HCT116 (cell line): Measurements from ENCODE around the gene LRP1B. TPM values are rescaled to one million over a fixed set of nuclear protein-coding genes. Genes with fewer than 3 reads are reported as not detected.

ENCODE experiments used
- ATAC-seq: fragments of 200-7000 bp; cut with Tn5 transposase; 2 replicates; pipeline ENCODE4 v1.9.1; 2020; ENCODE audit warnings: mild to moderate bottlenecking, moderate library complexity
- BruUV-seq: library from RNA; stranded (reverse); fragments of 400-500 nt; replicated peaks from 2 replicates; lab custom pipeline; 2021; lab: Mats Ljungman, UMichigan
- CTCF ChIA-PET: fragments of 300-600 bp; sonication (Branson Sonifier 250); formaldehyde crosslinking; loops from one replicate; lab custom pipeline; 2021; ENCODE audit warnings: antibody characterized with exemption; lab: Charles Lee
- POLR2A ChIA-PET: fragments of 300-600, 350-600 bp; sonication (Branson Sonifier 250); formaldehyde crosslinking; loops from one replicate; lab custom pipeline; 2021; ENCODE audit warnings: antibody characterized with exemption; lab: Charles Lee
- RAD21 ChIA-PET, 2 experiments: fragments of 300-600 bp; sonication (Branson Sonifier 250); formaldehyde crosslinking; loops; one replicate each; lab custom pipeline; 2023; ENCODE audit warnings: low total read pairs in 2 of 2; ENCODE audit not compliant: uncharacterized antibody in 2 of 2, unreplicated experiment in 2 of 2, low non-redundant PET in 1 of 2; lab: Charles Lee
- DNase-seq: peaks from one replicate; pipeline ENCODE4 v3.0.0-alpha.2; 2010; ENCODE audit warnings: low read depth, low spot score
- H2AFZ ChIP-seq: fragments of 200-600 bp; shearing (Covaris generic), sonication (generic); 2 replicates; pipeline ENCODE4 v1.6.1; 2017; ENCODE audit warnings: low read depth, mixed run types, mixed read lengths, antibody characterized with exemption, low read length; ENCODE audit not compliant: poor library complexity, severe bottlenecking
- H3K27ac ChIP-seq: 2 replicates; pipeline ENCODE4 v1.5.1; 2012; ENCODE audit warnings: low read depth, low read length
- H3K27me3 ChIP-seq: fragments of 200-600 bp; sonication (generic); 2 replicates; pipeline ENCODE4 v1.6.1; 2016; ENCODE audit warnings: mixed run types, low read length, mixed read lengths; ENCODE audit not compliant: insufficient read depth
- H3K36me3 ChIP-seq, 2 experiments: fragments of 200-500 bp in 1 of 2; fragments of 200-600 bp in 1 of 2; sonication (Bioruptor generic) in 1 of 2; sonication (generic) in 1 of 2; 2 replicates each; pipeline versions ENCODE4 v1.5.1 to v1.6.1; 2014 to 2016; ENCODE audit warnings: low read length in 2 of 2, inconsistent platforms in 1 of 2, mixed read lengths in 1 of 2, mixed run types in 1 of 2; ENCODE audit not compliant: insufficient read depth in 2 of 2, control insufficient read depth in 1 of 2
- H3K4me1 ChIP-seq, 2 experiments: fragments of 200-600 bp in 1 of 2; sonication (generic) in 1 of 2; 2 replicates each; pipeline versions ENCODE4 v1.5.1 to v1.6.1; 2012 to 2017; ENCODE audit warnings: low read length in 2 of 2, inconsistent platforms in 1 of 2, mild to moderate bottlenecking in 1 of 2, mixed read lengths in 1 of 2, mixed run types in 1 of 2, moderate library complexity in 1 of 2; ENCODE audit not compliant: insufficient read depth in 2 of 2, control insufficient read depth in 1 of 2
- H3K4me2 ChIP-seq: fragments of 200-600 bp; sonication (generic); 2 replicates; pipeline ENCODE4 v1.6.1; 2017; ENCODE audit warnings: mixed run types, low read length, mixed read lengths
- H3K4me3 ChIP-seq, 2 experiments: fragments of 200-600 bp in 1 of 2; sonication (generic) in 1 of 2; replicated peaks in 1 of 2; 2 replicates each; pipeline ENCODE4 v1.5.1; 2011 to 2016; ENCODE audit warnings: low read length in 2 of 2, control low read depth in 1 of 2, low read depth in 1 of 2, mild to moderate bottlenecking in 1 of 2, mixed read lengths in 1 of 2, mixed run types in 1 of 2
- H3K79me2 ChIP-seq: fragments of 200-600 bp; sonication (generic); 2 replicates; pipeline ENCODE4 v1.6.1; 2017; ENCODE audit warnings: mild to moderate bottlenecking, mixed run types, low read length, moderate library complexity, mixed read lengths; ENCODE audit not compliant: insufficient read depth
- H3K9ac ChIP-seq: fragments of 200-600 bp; sonication (generic); 2 replicates; pipeline ENCODE4 v1.6.1; 2016; ENCODE audit warnings: low read length, mixed read lengths
- H3K9me2 ChIP-seq: fragments of 200-600 bp; sonication (generic), shearing (Covaris generic); 2 replicates; pipeline ENCODE4 v1.6.1; 2017; ENCODE audit warnings: mixed run types, mild to moderate bottlenecking, moderate library complexity; ENCODE audit not compliant: insufficient read depth
- H3K9me3 ChIP-seq, 2 experiments: fragments of 200-500 bp in 1 of 2; fragments of 200-600 bp in 1 of 2; sonication (Bioruptor generic) in 1 of 2; sonication (generic) in 1 of 2; 2 replicates each; pipeline ENCODE4 v1.6.1; 2014 to 2017; ENCODE audit warnings: low read length in 2 of 2, mixed read lengths in 2 of 2, inconsistent platforms in 1 of 2, low read depth in 1 of 2, mild to moderate bottlenecking in 1 of 2, mixed run types in 1 of 2, moderate library complexity in 1 of 2; ENCODE audit not compliant: control insufficient read depth in 1 of 2, insufficient read depth in 1 of 2
- H4K20me1 ChIP-seq: fragments of 200-600 bp; sonication (generic), shearing (Covaris generic); 2 replicates; pipeline ENCODE4 v1.6.1; 2017; ENCODE audit warnings: mixed run types, mild to moderate bottlenecking, moderate library complexity; ENCODE audit not compliant: insufficient read depth
- CBX3 ChIP-seq: IDR thresholded peaks from 2 replicates; pipeline ENCODE4 v1.6.1; 2012; ENCODE audit warnings: low read depth
- CEBPB ChIP-seq: IDR thresholded peaks from 2 replicates; pipeline ENCODE4 v1.6.1; 2012; ENCODE audit warnings: low read depth
- EGR1 ChIP-seq: IDR thresholded peaks from 2 replicates; pipeline ENCODE4 v1.6.1; 2012; ENCODE audit warnings: low read depth
- ELF1 ChIP-seq: IDR thresholded peaks from 2 replicates; pipeline ENCODE4 v1.6.1; 2012; ENCODE audit warnings: low read depth, borderline replicate concordance
- EZH2 ChIP-seq: fragments of 200-600 bp; sonication (generic); IDR thresholded peaks from 2 replicates; pipeline ENCODE4 v1.6.1; 2017; ENCODE audit warnings: antibody characterized with exemption, mixed run types
- EZH2phosphoT487 ChIP-seq: fragments of 200-600 bp; IDR thresholded peaks from 2 replicates; pipeline ENCODE4 v1.6.1; 2018; ENCODE audit warnings: antibody characterized with exemption, borderline replicate concordance
- FOSL1 ChIP-seq: IDR thresholded peaks from 2 replicates; pipeline ENCODE4 v1.6.1; 2012; ENCODE audit warnings: low read depth
- JUND ChIP-seq: IDR thresholded peaks from 2 replicates; pipeline ENCODE4 v1.6.1; 2012
- POLR2A ChIP-seq: IDR thresholded peaks from 2 replicates; pipeline ENCODE4 v1.7.0; 2011; ENCODE audit warnings: borderline replicate concordance; ENCODE audit not compliant: insufficient read depth, insufficient read length; ENCODE audit errors: extremely low read depth
- POLR2AphosphoS5 ChIP-seq: IDR thresholded peaks from 2 replicates; pipeline ENCODE4 v1.6.1; 2011; ENCODE audit warnings: mild to moderate bottlenecking, low read depth, low read length, moderate library complexity
- RAD21 ChIP-seq: IDR thresholded peaks from 2 replicates; pipeline ENCODE4 v1.6.1; 2012; ENCODE audit warnings: low read depth, mild to moderate bottlenecking
- SP1 ChIP-seq: IDR thresholded peaks from 2 replicates; pipeline ENCODE4 v1.6.1; 2012; ENCODE audit warnings: low read depth
- SRF ChIP-seq: IDR thresholded peaks from 2 replicates; pipeline ENCODE4 v1.6.1; 2012; ENCODE audit warnings: low read depth
- TCF7L2 ChIP-seq: IDR thresholded peaks from 2 replicates; pipeline ENCODE4 v1.7.0; 2011; ENCODE audit warnings: borderline replicate concordance, inconsistent platforms; ENCODE audit not compliant: insufficient read depth, insufficient read length; ENCODE audit errors: extremely low read depth
- YY1 ChIP-seq: IDR thresholded peaks from 2 replicates; pipeline ENCODE4 v1.6.1; 2011; ENCODE audit warnings: low read length, low read depth, moderate library complexity, mild to moderate bottlenecking; ENCODE audit not compliant: insufficient replicate concordance; ENCODE audit errors: extremely low read depth
- ZBTB33 ChIP-seq: IDR thresholded peaks from 2 replicates; pipeline ENCODE4 v1.6.1; 2011; ENCODE audit warnings: mild to moderate bottlenecking, low read length, moderate library complexity; ENCODE audit not compliant: insufficient replicate concordance; ENCODE audit errors: extremely low read depth
- ZFX ChIP-seq: fragments of 450-650 bp; IDR thresholded peaks from 2 replicates; pipeline ENCODE4 v1.6.1; 2017
- ZNF274 ChIP-seq: fragments of 200-500 bp; sonication (Bioruptor generic); IDR thresholded peaks from 2 replicates; pipeline ENCODE4 v1.6.1; 2014; ENCODE audit warnings: mild to moderate bottlenecking, low read depth, low read length, inconsistent platforms
- intact Hi-C: fragments of 100-400 bp; cut with micrococcal nuclease; formaldehyde crosslinking; loops from 2 replicates; pipeline ENCODE4 v1.10.0; 2022
- total RNA-seq: library from RNA; stranded (reverse); gene quantifications from one replicate; pipeline ENCODE4 v1.2.1, GENCODE V29; 2021; ENCODE audit not compliant: unreplicated experiment
- TF ChIP-seq, protein P1 (sequence below): IDR thresholded peaks from 2 replicates; pipeline ENCODE4 v1.6.1; 2012; ENCODE audit warnings: low read depth
- TF ChIP-seq, protein P2 (sequence below), 3 experiments: fragments of 200-600 bp in 1 of 3; sonication (generic) in 1 of 3; IDR thresholded peaks in 2 of 3; conservative IDR thresholded peaks in 1 of 3; 2 replicates each; pipeline ENCODE4 v1.5.1; 2012 to 2017; ENCODE audit warnings: low read depth in 2 of 3, low read length in 2 of 3, antibody characterized with exemption in 1 of 3, borderline replicate concordance in 1 of 3, control low read depth in 1 of 3, mild to moderate bottlenecking in 1 of 3, mixed read lengths in 1 of 3, mixed run types in 1 of 3, moderate library complexity in 1 of 3; ENCODE audit not compliant: insufficient read depth in 1 of 3

The LRP1B gene
- total RNA-seq, 1 experiment from 2014 or later, result 0.34 TPM

GRCh38 chr2:141271346-141271745 is 859.5 kb downstream of the LRP1B start:
- no peak overlapping the region for H2AFZ ChIP-seq
- no peaks in the 10 kb centered on the region for H3K9me3 ChIP-seq
- no peak overlapping the region for H3K9ac ChIP-seq
- no peak overlapping the region for H3K27ac ChIP-seq
- POLR2A ChIA-PET, result no interaction called here
- H3K27me3 ChIP-seq, result no peaks in the 10 kb centered on the region
- no TSS peak for BruUV-seq
- DNase-seq, result no peak
- H3K36me3 ChIP-seq, result no peaks in the 10 kb centered on the region
- TF ChIP-seq, protein P1, sequence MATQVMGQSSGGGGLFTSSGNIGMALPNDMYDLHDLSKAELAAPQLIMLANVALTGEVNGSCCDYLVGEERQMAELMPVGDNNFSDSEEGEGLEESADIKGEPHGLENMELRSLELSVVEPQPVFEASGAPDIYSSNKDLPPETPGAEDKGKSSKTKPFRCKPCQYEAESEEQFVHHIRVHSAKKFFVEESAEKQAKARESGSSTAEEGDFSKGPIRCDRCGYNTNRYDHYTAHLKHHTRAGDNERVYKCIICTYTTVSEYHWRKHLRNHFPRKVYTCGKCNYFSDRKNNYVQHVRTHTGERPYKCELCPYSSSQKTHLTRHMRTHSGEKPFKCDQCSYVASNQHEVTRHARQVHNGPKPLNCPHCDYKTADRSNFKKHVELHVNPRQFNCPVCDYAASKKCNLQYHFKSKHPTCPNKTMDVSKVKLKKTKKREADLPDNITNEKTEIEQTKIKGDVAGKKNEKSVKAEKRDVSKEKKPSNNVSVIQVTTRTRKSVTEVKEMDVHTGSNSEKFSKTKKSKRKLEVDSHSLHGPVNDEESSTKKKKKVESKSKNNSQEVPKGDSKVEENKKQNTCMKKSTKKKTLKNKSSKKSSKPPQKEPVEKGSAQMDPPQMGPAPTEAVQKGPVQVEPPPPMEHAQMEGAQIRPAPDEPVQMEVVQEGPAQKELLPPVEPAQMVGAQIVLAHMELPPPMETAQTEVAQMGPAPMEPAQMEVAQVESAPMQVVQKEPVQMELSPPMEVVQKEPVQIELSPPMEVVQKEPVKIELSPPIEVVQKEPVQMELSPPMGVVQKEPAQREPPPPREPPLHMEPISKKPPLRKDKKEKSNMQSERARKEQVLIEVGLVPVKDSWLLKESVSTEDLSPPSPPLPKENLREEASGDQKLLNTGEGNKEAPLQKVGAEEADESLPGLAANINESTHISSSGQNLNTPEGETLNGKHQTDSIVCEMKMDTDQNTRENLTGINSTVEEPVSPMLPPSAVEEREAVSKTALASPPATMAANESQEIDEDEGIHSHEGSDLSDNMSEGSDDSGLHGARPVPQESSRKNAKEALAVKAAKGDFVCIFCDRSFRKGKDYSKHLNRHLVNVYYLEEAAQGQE, result no peak
- TF ChIP-seq ELF1 (no peak), CBX3 (no peak), SRF (no peak), EZH2phosphoT487 (no peak), JUND (no peak), ZFX (no peak), EGR1 (no peak), TCF7L2 (no peak), CEBPB (no peak), EZH2 (no peak), YY1 (no peak), ZBTB33 (no peak), SP1 (no peak), ZNF274 (no peak), POLR2AphosphoS5 (no peak), FOSL1 (no peak), POLR2A (no peak), RAD21 (no peak)
- TF ChIP-seq, protein P2, sequence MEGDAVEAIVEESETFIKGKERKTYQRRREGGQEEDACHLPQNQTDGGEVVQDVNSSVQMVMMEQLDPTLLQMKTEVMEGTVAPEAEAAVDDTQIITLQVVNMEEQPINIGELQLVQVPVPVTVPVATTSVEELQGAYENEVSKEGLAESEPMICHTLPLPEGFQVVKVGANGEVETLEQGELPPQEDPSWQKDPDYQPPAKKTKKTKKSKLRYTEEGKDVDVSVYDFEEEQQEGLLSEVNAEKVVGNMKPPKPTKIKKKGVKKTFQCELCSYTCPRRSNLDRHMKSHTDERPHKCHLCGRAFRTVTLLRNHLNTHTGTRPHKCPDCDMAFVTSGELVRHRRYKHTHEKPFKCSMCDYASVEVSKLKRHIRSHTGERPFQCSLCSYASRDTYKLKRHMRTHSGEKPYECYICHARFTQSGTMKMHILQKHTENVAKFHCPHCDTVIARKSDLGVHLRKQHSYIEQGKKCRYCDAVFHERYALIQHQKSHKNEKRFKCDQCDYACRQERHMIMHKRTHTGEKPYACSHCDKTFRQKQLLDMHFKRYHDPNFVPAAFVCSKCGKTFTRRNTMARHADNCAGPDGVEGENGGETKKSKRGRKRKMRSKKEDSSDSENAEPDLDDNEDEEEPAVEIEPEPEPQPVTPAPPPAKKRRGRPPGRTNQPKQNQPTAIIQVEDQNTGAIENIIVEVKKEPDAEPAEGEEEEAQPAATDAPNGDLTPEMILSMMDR (IDR thresholded peaks at IDR 0.05 in 2 of 3, conservative IDR thresholded peaks at IDR 0.05 in 1 of 3; ENCODE audit: borderline replicate concordance in 1 of 3, insufficient read depth in 1 of 3, low read depth in 2 of 3, low read length in 2 of 3), result no peak
- no peak overlapping the region for H3K4me2 ChIP-seq
- RAD21 ChIA-PET, result no interaction called here
- no peaks in the 10 kb centered on the region for H3K9me2 ChIP-seq
- no peaks in the 10 kb centered on the region for H4K20me1 ChIP-seq
- H3K4me3 ChIP-seq, result no peak overlapping the region
- H3K4me1 ChIP-seq, result no peaks in the 10 kb centered on the region
- ATAC-seq, result no peak
- no peaks in the 10 kb centered on the region for H3K79me2 ChIP-seq
- intact Hi-C loops, result no loop called here
- CTCF ChIA-PET, result no interaction called here
